RWPE1 (cell line): Measurements from ENCODE around the gene BDH1.

ENCODE experiments used
- CTCF ChIA-PET: fragments of 350-600 bp; sonication (Branson Sonifier 250); formaldehyde crosslinking; extraction: SDS; loops from one replicate; lab custom pipeline; 2021; lab: Yijun Ruan, JAX
- POLR2A ChIA-PET: fragments of 400-600 bp; formaldehyde crosslinking; extraction: SDS; loops from one replicate; lab custom pipeline; 2020; ENCODE audit warnings: antibody characterized with exemption; ENCODE audit not compliant: low non-redundant PET; lab: Yijun Ruan, JAX
- DNase-seq: peaks from one replicate; pipeline ENCODE4 v3.0.0; 2012; ENCODE audit warnings: low spot score
- H3K27ac ChIP-seq: fragments of 450-650 bp; 2 replicates; pipeline ENCODE4 v1.5.1; 2017
- TF ChIP-seq, protein P1 (sequence below): fragments of 450-650 bp; conservative IDR thresholded peaks from 2 replicates; pipeline ENCODE4 v1.5.1; 2017; ENCODE audit warnings: low read depth, mild to moderate bottlenecking

Gene BDH1

DNA sequence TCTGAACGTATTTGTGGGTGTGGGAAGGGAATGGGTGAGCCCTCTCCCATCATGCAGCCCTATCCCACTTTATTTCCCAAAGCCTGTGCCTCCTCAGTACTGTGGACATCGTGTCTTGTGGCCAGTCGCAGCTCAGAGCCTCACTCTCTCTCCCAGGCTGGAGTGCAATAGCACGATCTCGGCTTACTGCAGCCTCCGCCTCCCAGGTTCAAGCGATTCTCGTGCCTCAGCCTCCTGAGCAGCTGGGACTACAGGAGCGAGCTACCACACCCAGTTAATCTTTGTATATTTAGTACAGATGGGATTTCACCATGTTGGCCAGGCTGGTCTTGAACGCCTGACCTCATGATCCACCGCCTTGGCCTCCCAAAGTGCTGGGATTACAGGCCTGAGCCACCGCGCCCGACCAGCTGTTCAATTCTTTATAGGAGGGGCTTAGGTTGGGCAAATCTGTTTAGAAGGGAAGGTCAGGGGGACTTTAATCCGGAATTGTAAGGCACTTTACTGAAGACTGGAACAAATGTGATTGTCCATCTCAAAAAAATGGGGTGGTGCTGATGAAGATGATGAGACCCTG is 42.7 kb upstream of the BDH1 start:
- TF ChIP-seq, protein P1, sequence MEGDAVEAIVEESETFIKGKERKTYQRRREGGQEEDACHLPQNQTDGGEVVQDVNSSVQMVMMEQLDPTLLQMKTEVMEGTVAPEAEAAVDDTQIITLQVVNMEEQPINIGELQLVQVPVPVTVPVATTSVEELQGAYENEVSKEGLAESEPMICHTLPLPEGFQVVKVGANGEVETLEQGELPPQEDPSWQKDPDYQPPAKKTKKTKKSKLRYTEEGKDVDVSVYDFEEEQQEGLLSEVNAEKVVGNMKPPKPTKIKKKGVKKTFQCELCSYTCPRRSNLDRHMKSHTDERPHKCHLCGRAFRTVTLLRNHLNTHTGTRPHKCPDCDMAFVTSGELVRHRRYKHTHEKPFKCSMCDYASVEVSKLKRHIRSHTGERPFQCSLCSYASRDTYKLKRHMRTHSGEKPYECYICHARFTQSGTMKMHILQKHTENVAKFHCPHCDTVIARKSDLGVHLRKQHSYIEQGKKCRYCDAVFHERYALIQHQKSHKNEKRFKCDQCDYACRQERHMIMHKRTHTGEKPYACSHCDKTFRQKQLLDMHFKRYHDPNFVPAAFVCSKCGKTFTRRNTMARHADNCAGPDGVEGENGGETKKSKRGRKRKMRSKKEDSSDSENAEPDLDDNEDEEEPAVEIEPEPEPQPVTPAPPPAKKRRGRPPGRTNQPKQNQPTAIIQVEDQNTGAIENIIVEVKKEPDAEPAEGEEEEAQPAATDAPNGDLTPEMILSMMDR = no peak
- ChIA-PET POLR2A (no interaction called here), CTCF (interaction anchor here (0.7 to 2.0 kb wide), 13 partner anchors 8 to 344 kb away, joined by 3 to 20 read pairs (median 6); no protein-coding TSS in a partner anchor)
- H3K27ac ChIP-seq = no peak overlapping the region
- DNase-seq = no peak

DNA sequence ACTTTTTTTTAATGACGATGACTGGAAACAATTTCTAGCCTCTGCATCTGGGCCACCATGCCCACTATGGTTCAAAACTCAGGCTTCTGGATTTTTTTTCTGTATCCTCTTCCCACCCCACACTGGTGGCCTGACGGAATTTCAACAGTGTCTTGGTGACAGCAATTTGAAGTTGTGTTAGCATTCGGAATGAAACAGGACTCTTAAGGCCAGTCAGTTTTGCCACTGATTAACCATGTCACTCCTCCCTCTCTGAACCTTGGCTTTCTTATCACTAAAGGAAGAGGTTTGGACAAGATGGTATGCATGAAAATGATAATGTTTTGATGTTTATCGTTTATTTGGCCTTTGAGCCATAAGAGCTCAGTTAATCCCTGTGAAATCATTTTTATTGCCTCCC is 41.6 kb upstream of the BDH1 start:
- TF ChIP-seq, protein P1 = no peak
- POLR2A ChIA-PET = no interaction called here
- no peak overlapping the region for H3K27ac ChIP-seq
- DNase-seq = no peak
- CTCF ChIA-PET = no interaction called here

DNA sequence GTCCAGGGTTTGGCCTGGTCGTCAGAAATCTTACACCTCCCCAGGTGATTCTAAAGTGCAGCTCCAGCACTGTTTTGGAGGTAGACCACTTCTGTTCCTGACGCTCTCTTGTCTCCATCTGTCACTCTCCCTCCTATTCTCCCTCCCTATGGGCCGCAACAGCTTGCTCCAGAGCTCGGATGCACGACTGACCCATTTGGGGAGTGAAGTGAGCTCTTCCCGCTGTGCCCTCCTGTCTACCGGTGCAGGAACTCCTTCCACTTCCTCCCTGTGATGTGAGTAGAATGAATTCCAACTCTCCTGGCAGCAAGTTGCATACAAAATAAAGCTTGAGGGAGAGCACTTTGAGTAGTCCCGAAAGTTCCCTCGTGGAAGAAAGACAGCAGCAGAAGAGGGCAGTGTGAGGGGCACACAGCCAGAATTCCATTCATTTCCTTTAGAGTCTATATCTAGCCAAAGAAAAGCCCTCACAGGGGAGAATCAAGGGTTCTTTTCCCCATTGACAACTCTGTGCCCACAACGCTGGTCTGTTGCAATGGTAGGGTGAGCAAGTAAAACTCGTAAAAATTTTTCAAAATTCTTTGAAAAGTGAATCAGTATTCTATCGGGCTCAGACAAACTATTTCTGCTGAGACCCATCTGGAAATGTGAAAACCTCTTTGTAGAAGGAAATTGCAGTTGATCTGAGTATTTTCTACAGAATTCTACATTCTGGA is 39.9 kb upstream of the BDH1 start:
- no peak for DNase-seq
- POLR2A ChIA-PET = interaction anchor here (0.6 kb wide), 1 partner anchor 10 kb away, joined by 3 read pairs; no protein-coding TSS in a partner anchor
- TF ChIP-seq, protein P1 = no peak
- H3K27ac ChIP-seq = no peak overlapping the region
- CTCF ChIA-PET = interaction anchor here (0.6 kb wide), 2 partner anchors 11 to 391 kb away, joined by 3 read pairs; no protein-coding TSS in a partner anchor

DNA sequence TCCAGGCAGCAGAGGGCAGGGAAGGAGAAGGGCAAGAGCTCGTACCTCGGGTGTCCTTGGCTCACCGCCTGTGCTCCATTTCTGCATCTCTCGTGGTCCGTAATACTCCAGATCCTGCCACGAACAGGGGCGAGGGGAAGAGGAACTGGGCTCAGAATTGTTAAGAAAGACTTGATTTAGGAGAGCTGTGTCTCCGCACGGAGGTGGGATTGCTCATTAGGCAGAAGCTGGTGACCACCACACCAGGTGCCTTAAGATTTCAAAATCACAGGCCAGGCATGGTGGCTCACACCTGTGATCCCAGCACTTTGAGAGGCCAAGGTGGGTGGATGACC is 37.2 kb upstream of the BDH1 start:
- POLR2A ChIA-PET = no interaction called here
- no peak overlapping the region for H3K27ac ChIP-seq
- CTCF ChIA-PET = no interaction called here
- no peak for DNase-seq
- TF ChIP-seq, protein P1 = no peak

DNA sequence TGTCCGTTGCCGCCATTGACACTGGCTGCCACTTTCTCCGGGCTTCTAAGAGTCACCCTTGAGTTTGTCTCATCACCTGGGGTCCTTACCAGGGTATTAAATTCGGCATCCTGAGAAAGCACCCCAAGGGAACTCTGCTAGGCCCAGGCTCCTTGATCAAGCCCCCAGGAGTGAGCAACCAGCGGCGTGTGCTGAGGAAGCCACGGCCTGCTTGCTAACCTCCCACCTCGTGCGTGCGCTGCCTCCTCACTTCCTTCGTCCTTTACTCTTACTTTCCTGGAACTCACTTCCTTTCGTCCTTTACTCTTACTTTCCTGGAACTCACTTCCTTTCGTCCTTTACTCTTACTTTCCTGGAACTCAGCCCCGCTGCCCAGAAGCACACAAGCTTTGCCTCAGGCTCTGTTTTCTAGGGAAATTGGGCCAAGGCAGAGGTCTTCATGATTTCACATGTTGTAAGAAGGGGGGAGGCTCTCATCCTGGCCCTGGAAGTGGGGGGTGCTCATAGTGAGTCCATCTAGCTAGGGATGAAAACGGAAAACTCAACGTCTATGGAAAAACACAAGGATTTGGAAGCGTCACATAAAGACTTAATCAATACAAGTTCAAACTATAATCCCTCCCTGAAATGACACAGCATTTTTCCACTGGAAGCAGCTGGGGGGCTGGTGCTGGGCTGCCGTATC is 36.7 kb upstream of the BDH1 start:
- DNase-seq = no peak
- CTCF ChIA-PET = no interaction called here
- POLR2A ChIA-PET = no interaction called here
- TF ChIP-seq, protein P1 = no peak
- H3K27ac ChIP-seq = no peak overlapping the region

DNA sequence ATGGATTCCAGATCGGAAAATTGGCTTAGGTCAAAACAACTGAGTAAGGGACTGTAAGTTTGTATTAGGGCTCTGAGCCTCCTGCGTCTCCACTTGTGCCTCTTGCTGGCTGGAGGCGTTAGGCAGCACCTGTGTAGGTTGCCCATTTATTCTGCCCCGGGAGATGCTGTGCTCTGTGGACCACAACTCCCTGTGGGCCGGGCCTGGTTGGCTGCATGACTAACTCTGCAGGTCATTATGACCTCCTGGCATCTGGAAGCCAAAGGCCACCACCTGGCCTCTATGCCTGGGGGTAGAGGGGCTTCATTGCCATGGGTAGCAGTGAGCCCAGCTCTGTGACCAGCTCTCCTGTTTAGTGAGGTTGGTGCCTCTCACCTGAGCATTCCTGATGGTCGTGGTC is 36.0 kb upstream of the BDH1 start:
- ChIA-PET POLR2A (no interaction called here), CTCF (no interaction called here)
- no peak overlapping the region for H3K27ac ChIP-seq
- TF ChIP-seq, protein P1 = no peak
- DNase-seq = no peak
